ENCODE results near the gene RMI2.
A peak's percentile ranks its signal among the peaks of the same experiment; 100 is the strongest.

The RMI2 gene

DNA sequence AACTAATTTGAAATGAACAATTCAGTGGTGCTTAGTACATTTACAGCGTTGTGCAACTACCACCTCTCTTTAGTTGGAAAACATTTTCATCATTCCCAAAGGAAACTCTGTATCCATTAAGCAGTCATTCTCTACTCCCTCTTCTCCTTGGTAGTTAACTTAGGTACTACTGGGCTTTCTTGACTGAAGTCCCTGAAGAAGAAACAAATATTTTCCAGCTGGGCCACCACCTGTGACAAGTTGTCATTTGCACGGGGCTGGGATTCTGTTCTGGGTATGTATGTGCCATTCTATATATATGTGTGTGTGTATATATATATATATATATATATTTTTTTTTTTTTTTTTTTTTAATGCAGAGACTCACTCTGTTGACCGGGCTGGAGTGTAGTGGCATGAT lies 15.4 kb upstream of the RMI2 start:
- Histone ChIP-seq H3K27ac (ENCODE audit: extremely low read depth, low read depth, low read length) (no peak overlapping the region), H3K4me3 (ENCODE audit: low read depth, low read length) (no peak overlapping the region), H3K4me1 (ENCODE audit: control insufficient read depth, insufficient read depth, low read length) (no peaks in the 10 kb centered on the region), H3K9me3 (ENCODE audit: control insufficient read depth, insufficient read depth, low read depth, low read length) (no peaks in the 10 kb centered on the region), H3K36me3 (ENCODE audit: control insufficient read depth in 2 of 2, insufficient read depth in 1 of 2, low read length in 2 of 2) (no peaks in the 10 kb centered on the region)
- ChIA-PET POLR2A (interaction anchor here (2.8 kb wide), 1 partner anchor 74 kb away, joined by 16 read pairs; the partner anchor contains the start of gene SOCS1), CTCF (interaction anchor here (0.6 kb wide), 1 partner anchor 53 kb away, joined by 4 read pairs; no protein-coding TSS in a partner anchor)
- TF ChIP-seq ZNF114 (tag by site-specific recombination; IDR thresholded peaks at IDR 0.05), result no peak
- TF ChIP-seq SCRT1 (tag by site-specific recombination; IDR thresholded peaks at IDR 0.05; ENCODE audit: borderline replicate concordance), result no peak
- TF ChIP-seq WT1 (tag by site-specific recombination; IDR thresholded peaks at IDR 0.05), result no peak
- peak; percentile 66; the same call in 1 of the 2 replicates for TF ChIP-seq ZNF664 (tag by site-specific recombination; IDR thresholded peaks at IDR 0.05)

GRCh38 chr16:11330526-11331237 lies 14.6 kb upstream of the RMI2 start:
- H3K4me3 ChIP-seq (ENCODE audit: low read depth, low read length), result no peak overlapping the region
- H3K36me3 ChIP-seq (ENCODE audit: control insufficient read depth in 2 of 2, insufficient read depth in 1 of 2, low read length in 2 of 2), result no peaks in the 10 kb centered on the region
- POLR2A ChIA-PET, result interaction anchor here (2.8 kb wide), 1 partner anchor 75 kb away, joined by 16 read pairs; the partner anchor contains the start of gene SOCS1
- H3K9me3 ChIP-seq (ENCODE audit: control insufficient read depth, insufficient read depth, low read depth, low read length), result no peaks in the 10 kb centered on the region
- H3K27ac ChIP-seq (ENCODE audit: extremely low read depth, low read depth, low read length), result no peak overlapping the region
- no peak for TF ChIP-seq ZNF776 (tag by site-specific recombination; IDR thresholded peaks at IDR 0.05; ENCODE audit: borderline replicate concordance)
- 0 out of 2 replicates have a peak, but pooled peaks have one; percentile 43 for TF ChIP-seq ZNF121 (tag by site-specific recombination; IDR thresholded peaks at IDR 0.05)
- CTCF ChIA-PET, result interaction anchor here (0.6 kb wide), 3 partner anchors 13 to 369 kb away, joined by 3 to 4 read pairs (median 3); no protein-coding TSS in a partner anchor
- H3K4me1 ChIP-seq (ENCODE audit: control insufficient read depth, insufficient read depth, low read length), result no peaks in the 10 kb centered on the region

GRCh38 chr16:11331967-11332366 lies 13.3 kb upstream of the RMI2 start:
- H3K4me1 ChIP-seq (ENCODE audit: control insufficient read depth, insufficient read depth, low read length), result no peaks in the 10 kb centered on the region
- CTCF ChIA-PET, result no interaction called here
- H3K36me3 ChIP-seq (ENCODE audit: control insufficient read depth in 2 of 2, insufficient read depth in 1 of 2, low read length in 2 of 2), result no peaks in the 10 kb centered on the region
- no peak for TF ChIP-seq ZBTB8A (tag by site-specific recombination; IDR thresholded peaks at IDR 0.05)
- TF ChIP-seq, protein P1, sequence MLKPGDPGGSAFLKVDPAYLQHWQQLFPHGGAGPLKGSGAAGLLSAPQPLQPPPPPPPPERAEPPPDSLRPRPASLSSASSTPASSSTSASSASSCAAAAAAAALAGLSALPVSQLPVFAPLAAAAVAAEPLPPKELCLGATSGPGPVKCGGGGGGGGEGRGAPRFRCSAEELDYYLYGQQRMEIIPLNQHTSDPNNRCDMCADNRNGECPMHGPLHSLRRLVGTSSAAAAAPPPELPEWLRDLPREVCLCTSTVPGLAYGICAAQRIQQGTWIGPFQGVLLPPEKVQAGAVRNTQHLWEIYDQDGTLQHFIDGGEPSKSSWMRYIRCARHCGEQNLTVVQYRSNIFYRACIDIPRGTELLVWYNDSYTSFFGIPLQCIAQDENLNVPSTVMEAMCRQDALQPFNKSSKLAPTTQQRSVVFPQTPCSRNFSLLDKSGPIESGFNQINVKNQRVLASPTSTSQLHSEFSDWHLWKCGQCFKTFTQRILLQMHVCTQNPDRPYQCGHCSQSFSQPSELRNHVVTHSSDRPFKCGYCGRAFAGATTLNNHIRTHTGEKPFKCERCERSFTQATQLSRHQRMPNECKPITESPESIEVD (tag by site-specific recombination; IDR thresholded peaks at IDR 0.05), result no peak
- TF ChIP-seq MZF1 (tag by site-specific recombination; IDR thresholded peaks at IDR 0.05; ENCODE audit: borderline replicate concordance), result no peak
- no peak for TF ChIP-seq GLI2 (tag by site-specific recombination; IDR thresholded peaks at IDR 0.05; ENCODE audit: borderline replicate concordance, low read depth)
- TF ChIP-seq ZNF174 (tag by site-specific recombination; IDR thresholded peaks at IDR 0.05), result no peak
- TF ChIP-seq SETDB1 (IDR thresholded peaks at IDR 0.05; ENCODE audit: insufficient read length, low read length), result no peak
- no peak for TF ChIP-seq ZNF133 (tag by site-specific recombination; IDR thresholded peaks at IDR 0.05)
- TF ChIP-seq, protein P2, sequence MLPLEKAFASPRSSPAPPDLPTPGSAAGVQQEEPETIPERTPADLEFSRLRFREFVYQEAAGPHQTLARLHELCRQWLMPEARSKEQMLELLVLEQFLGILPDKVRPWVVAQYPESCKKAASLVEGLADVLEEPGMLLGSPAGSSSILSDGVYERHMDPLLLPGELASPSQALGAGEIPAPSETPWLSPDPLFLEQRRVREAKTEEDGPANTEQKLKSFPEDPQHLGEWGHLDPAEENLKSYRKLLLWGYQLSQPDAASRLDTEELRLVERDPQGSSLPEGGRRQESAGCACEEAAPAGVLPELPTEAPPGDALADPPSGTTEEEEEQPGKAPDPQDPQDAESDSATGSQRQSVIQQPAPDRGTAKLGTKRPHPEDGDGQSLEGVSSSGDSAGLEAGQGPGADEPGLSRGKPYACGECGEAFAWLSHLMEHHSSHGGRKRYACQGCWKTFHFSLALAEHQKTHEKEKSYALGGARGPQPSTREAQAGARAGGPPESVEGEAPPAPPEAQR (tag by site-specific recombination; IDR thresholded peaks at IDR 0.05), result no peak
- TF ChIP-seq, protein P3, sequence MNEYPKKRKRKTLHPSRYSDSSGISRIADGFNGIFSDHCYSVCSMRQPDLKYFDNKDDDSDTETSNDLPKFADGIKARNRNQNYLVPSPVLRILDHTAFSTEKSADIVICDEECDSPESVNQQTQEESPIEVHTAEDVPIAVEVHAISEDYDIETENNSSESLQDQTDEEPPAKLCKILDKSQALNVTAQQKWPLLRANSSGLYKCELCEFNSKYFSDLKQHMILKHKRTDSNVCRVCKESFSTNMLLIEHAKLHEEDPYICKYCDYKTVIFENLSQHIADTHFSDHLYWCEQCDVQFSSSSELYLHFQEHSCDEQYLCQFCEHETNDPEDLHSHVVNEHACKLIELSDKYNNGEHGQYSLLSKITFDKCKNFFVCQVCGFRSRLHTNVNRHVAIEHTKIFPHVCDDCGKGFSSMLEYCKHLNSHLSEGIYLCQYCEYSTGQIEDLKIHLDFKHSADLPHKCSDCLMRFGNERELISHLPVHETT (tag by site-specific recombination; IDR thresholded peaks at IDR 0.05), result no peak
- no peak for TF ChIP-seq ZNF501 (tag by site-specific recombination; IDR thresholded peaks at IDR 0.05)
- no peak for TF ChIP-seq ZNF837 (tag by site-specific recombination; IDR thresholded peaks at IDR 0.05)
- no peak for TF ChIP-seq ZNF37A (tag by site-specific recombination; IDR thresholded peaks at IDR 0.05)
- no peak for TF ChIP-seq ZBTB44 (tag by site-specific recombination; IDR thresholded peaks at IDR 0.05)
- TF ChIP-seq YY1 (tag by site-specific recombination; IDR thresholded peaks at IDR 0.05), result no peak
- TF ChIP-seq ZNF292 (tag by site-specific recombination; IDR thresholded peaks at IDR 0.05; ENCODE audit: borderline replicate concordance, low read depth), result no peak
- POLR2A ChIA-PET, result no interaction called here
- no peak overlapping the region for H3K27ac ChIP-seq (ENCODE audit: extremely low read depth, low read depth, low read length)
- no peaks in the 10 kb centered on the region for H3K9me3 ChIP-seq (ENCODE audit: control insufficient read depth, insufficient read depth, low read depth, low read length)
- H3K4me3 ChIP-seq (ENCODE audit: low read depth, low read length), result no peak overlapping the region
